GM19372 (cell line): ENCODE data around the gene CHD2.

Experiments used
- ATAC-seq: cut with Tn5 transposase; IDR thresholded peaks from one replicate; pipeline ENCODE4 v1.9.1; 2021; ENCODE audit warnings: mild to moderate bottlenecking, low read depth, moderate library complexity; ENCODE audit not compliant: unreplicated experiment

The CHD2 gene

GRCh38 chr15:92952458-92952850, 52.3 kb downstream of the CHD2 start:
- ATAC-seq, result no peak

DNA sequence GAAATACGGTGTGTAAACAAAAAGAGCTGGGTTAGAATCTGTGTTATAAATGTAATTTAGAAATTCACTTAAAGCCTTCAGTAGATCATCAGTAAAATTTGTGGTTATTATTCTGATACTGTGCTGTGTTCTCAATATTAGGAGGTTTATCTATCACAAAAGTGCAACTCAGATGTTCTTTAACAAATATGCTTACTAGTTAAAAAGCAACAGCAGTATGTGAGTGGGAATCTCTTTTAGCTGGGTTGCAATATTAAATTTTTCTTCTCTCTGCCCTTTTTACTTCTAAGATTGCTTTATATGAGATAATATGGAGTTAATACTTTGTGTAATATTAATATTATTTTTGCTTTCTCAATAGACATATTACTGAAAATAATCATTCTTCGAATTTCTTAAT, 53.4 kb downstream of the CHD2 start:
- no peak for ATAC-seq

GRCh38 chr15:92954002-92954401, 53.9 kb downstream of the CHD2 start:
- no peak for ATAC-seq

DNA sequence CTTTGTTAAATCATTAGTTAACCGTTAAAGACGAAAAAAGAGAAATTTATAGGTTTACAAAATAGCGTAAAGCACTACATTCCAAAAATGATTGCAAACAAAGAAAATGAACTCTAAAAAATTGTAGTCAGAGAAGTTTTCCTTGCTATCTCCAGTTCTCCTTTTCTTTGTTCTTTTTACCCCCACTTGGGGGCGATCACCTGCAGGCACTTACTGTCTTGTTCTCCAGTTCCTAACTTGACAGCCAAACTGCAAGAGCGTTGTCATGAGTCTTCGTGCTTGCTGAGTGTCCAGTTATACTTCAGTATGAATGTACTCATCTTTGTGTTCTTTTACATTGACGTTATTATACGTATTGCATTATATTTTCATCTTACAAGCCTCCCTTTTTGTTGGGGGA, 54.5 kb downstream of the CHD2 start:
- no peak for ATAC-seq

GRCh38 chr15:92955706-92956105, 55.6 kb downstream of the CHD2 start:
- ATAC-seq, result no peak

DNA sequence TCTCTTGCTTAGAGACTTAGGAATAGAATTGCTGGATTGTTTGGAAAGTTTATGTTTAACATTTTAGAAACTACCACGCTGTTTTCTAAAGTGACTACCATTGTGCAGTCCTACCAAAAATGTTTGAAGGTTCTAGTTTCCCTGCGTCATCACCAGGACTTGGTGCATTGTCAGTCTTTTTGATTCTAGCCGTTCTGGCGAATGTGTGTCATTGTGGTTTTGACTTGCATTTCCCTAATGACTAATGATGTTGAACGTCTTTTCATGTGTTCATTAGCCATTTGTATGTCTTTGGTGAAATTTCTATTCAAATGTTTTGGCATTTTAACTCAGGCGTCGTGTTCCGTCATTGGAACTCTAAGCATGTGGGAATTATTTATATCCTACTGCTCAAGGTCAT, 58.0 kb downstream of the CHD2 start:
- no peak for ATAC-seq

DNA sequence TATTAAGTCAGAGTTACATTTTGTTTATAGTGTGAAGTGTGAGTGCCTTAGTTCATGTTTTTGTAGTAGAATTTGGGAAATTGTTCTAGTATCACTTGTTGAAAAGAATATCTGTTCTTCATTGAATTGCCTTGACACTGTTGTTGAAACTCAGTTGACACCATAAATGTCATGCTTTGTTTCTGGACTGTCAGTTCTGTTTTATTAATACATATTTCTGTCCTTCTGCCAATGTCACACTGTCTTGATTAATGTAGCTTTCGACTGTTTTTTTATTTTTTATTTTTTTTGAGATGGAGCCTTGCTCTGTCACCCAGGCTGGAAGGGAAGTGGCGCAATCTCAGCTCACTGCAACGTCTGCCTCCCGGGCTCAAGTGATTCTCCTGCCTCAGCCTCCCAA, 59.1 kb downstream of the CHD2 start:
- ATAC-seq, result no peak

GRCh38 chr15:92960996-92961681, 61.0 kb downstream of the CHD2 start:
- ATAC-seq, result no peak

DNA sequence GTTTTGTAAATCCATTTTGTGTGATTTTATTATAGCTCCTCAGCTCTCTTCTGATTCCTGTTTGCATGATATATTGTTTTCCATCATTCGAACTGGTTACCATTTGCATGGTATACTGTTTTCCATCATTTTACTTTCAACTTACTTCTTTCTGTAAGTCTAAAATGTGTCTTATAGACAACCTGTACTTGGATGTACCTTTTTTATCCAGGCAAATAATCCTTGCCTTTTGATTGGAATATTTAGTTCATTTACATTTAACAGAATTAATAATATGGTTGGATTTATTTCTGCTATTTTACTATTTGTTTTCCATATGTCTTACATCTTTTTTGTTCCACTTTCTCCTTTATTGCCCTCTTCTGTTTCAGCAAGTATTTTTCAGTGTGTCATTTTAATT, 62.8 kb downstream of the CHD2 start:
- ATAC-seq, result no peak

GRCh38 chr15:92963794-92964193, 63.7 kb downstream of the CHD2 start:
- ATAC-seq, result no peak

DNA sequence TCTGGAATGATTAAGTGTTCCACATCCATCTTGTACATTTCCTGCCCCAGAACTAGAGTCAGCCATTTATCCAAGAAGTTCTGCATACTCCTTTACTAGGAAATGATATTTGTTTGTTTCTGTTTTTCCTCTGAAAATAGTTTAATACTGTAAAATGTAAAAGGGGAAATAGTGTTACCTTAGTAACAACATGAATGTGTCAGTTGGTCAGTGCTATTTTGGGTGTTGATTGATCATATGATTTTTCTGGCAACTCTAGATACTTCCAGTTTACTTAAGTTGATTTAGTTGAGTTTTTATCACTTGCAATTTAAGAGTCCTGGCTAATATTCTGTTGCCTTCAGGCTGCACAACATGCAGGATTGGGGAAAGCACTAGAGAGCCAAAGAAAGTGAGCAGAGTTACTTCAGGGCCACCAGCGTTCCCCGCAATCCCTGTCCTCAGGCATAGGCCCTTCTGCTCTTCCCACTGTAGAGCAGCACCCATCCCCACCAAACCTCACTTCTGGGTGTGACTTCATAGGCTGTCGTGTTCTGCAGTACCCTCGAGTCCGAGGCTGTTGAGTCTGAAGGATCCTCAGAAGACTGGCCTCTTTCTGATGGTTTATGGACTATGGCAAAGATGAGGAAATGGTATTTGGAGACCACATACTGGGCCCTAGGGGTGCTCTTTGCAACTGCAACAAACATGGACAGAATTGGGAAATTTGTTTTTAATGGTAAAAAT, 69.0 kb downstream of the CHD2 start:
- no peak for ATAC-seq

GRCh38 chr15:92970656-92971055, 70.5 kb downstream of the CHD2 start:
- ATAC-seq, result no peak

DNA sequence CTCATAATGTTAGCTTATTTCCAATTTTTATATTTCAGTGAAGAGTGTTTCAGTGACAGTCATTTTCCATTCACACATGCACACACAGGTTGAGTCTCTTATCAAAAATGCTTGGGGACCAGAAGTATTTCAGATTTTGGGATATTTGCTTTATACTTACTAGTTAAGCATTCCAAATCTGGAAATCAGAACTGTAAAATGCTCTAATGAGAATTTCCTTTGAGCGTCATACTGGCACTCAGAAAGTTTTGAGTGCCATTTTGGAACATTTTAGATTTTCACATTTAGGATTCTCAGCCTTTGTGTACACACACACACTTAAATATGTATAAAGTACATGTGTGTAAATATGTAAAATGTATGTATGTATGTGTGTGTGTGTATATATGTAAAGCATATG, 71.0 kb downstream of the CHD2 start:
- no peak for ATAC-seq

GRCh38 chr15:92971713-92972112, 71.6 kb downstream of the CHD2 start:
- no peak for ATAC-seq

DNA sequence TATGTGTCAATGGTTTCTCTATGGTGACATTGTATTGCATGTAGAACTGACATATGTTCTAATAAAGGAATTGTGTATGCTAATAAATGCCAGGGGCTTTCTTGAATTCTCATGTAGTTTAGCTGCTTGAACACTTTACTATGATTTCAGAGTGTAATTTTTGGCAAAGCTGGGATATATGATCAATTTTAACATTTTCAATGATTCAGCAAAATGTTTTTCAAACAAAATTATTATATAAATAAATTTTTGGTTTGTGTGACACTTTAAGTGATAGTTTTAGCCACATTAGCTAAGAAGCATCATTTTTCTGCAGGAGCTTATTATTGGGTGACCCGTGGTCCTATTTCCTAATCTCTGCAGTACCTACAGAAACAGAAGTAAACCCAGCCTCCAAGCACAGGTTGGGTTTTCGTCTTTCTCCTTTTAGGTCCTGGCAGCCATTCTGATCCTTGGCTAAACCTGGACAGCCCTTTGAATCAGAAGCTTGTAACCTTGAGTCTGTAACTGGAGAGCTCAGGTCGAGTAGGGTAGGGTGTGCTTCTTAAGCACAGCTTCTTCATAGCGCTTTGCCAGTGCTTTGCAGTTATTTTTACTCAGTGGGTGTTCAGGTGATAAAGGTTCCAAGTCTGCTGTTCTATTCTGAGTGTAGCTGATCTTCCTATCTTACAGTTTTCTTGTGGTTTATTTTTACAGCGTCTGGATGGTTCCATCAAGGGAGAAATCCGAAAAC, 74.2 kb downstream of the CHD2 start:
- no peak for ATAC-seq

DNA sequence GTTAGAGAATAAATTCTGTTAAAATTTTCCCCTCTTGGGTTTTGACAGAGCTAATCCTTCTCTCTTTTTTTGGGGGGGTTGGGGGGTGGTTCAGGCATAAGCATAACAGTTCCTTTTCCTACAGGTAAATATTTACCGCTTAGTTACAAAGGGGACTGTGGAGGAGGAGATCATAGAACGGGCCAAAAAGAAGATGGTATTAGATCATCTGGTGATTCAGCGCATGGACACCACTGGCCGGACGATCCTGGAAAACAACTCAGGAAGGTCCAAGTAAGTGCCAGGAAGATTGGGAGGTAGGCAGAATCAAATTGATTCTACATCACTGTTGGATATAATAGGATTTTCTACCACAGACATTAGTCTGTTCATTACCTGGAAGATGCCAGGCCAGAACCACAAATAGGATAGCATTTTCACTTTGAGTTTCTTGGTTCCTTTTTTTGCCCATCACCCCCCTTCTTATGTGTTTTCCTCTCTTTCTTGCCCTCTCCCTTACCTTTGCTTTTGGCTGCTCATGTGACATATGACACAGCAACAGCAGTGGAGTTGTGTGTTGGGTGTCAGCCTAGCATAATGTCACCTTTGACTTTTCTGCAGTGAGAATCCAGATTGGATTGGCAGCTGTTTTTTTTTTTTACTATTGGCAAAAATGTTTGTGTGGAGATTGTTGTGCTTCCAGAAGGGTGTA, 79.0 kb downstream of the CHD2 start:
- ATAC-seq, result no peak

DNA sequence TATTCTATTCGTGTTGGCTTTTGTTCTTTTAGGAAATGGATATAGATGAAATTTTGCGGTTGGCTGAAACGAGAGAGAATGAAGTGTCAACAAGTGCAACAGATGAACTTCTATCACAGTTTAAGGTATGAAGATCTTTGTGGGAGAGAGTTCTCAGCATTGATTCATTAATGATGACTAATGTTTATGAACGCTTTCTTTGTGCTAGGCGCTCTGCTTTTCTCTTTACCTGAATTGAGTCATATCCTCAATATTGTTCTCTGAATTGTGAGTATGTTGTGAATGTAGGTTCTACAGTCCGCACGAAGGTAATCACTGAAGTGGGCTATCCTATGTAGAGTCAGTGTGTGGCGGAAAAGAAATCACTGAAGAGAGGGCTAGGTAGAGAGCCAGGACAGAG, 81.2 kb downstream of the CHD2 start:
- ATAC-seq, result no peak

GRCh38 chr15:92984161-92984560, 84.0 kb downstream of the CHD2 start:
- ATAC-seq, result no peak

GRCh38 chr15:92989470-92989869, 89.3 kb downstream of the CHD2 start:
- ATAC-seq, result no peak

DNA sequence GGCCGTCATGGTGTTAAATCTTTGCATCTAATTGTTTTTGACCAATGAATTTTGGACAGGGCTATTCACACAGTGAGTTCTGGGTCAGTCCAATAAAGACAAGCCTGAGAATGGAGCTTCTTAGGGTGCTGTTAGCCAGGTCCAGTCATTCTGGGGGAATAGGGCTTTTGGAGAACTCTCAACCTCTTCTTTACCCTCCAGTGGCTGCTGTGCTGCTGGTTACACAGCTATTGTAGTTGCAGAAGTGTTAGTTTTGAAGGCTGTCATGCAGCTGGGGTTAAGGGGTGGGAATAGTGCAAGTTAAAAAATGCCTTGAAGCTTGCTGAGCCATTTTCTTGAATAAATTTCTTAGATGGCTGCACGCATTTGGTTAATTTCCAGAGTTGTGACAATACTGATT, 89.9 kb downstream of the CHD2 start:
- ATAC-seq, result no peak

DNA sequence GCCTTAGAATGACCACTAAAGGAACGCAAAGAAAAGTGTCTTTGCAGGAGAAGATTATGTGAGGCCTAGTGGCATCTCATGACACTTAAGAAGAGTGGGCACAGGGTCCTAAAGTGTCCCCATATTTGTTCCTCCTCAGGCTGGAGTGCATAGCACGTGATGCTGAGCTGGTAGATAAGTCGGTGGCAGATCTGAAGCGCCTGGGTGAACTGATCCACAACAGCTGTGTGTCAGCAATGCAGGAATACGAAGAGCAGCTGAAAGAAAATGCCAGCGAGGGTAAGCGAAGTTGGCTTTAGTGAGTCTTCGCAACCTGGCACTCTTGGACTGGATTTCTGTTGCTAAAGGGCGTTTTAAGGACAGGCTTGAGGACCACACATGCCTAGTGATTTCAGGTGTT, 92.6 kb downstream of the CHD2 start:
- no peak for ATAC-seq
